Calu3 (cell line): Measurements from ENCODE around the gene SLC11A2. TPM values are rescaled to one million over a fixed set of nuclear protein-coding genes. Genes with fewer than 3 reads are reported as not detected.

Experiments
- BruUV-seq: library from RNA; stranded (reverse); fragments of 400-500 nt; replicated peaks from 2 replicates; lab custom pipeline; 2021; lab: Mats Ljungman, UMichigan
- CTCF ChIA-PET: fragments of 300-600 bp; sonication (Branson Sonifier 250); formaldehyde crosslinking; loops from one replicate; lab custom pipeline; 2022; ENCODE audit warnings: antibody characterized with exemption; lab: Charles Lee
- DNase-seq: peaks from one replicate; pipeline ENCODE4 v3.0.0; 2022
- H3K27ac Mint-ChIP-seq: one replicate; pipeline ENCODE4 v1.8.0; 2022; ENCODE audit warnings: mixed read lengths; ENCODE audit not compliant: unreplicated experiment
- H3K27me3 Mint-ChIP-seq: one replicate; pipeline ENCODE4 v1.8.0; 2022; ENCODE audit warnings: mixed read lengths; ENCODE audit not compliant: unreplicated experiment
- H3K36me3 Mint-ChIP-seq: one replicate; pipeline ENCODE4 v1.8.0; 2022; ENCODE audit warnings: mild to moderate bottlenecking, moderate library complexity, mixed read lengths; ENCODE audit not compliant: insufficient read depth, unreplicated experiment
- H3K4me1 Mint-ChIP-seq: one replicate; pipeline ENCODE4 v1.8.0; 2022; ENCODE audit warnings: mild to moderate bottlenecking, low read depth, mixed read lengths; ENCODE audit not compliant: unreplicated experiment
- H3K4me3 Mint-ChIP-seq: one replicate; pipeline ENCODE4 v1.8.0; 2022; ENCODE audit warnings: mild to moderate bottlenecking, low read depth, moderate library complexity, mixed read lengths; ENCODE audit not compliant: unreplicated experiment
- H3K9me3 Mint-ChIP-seq: one replicate; pipeline ENCODE4 v1.8.0; 2022; ENCODE audit warnings: low read depth, mixed read lengths; ENCODE audit not compliant: unreplicated experiment
- CTCF ChIP-seq: fragments of 200-600 bp; IDR thresholded peaks from one replicate; pipeline ENCODE4 v1.8.0; 2022; ENCODE audit warnings: antibody characterized with exemption; ENCODE audit not compliant: unreplicated experiment
- intact Hi-C: fragments of 100-400 bp; cut with micrococcal nuclease; formaldehyde crosslinking; loops from one replicate; pipeline ENCODE4 v1.10.0; 2022; ENCODE audit not compliant: unreplicated experiment
- total RNA-seq: library from RNA; stranded (reverse); gene quantifications from 2 replicates; pipeline ENCODE4 v1.2.3, GENCODE V29; 2022

SLC11A2 gene
- total RNA-seq, 1 experiment from 2014 or later = 51.3 TPM

- DNase-seq = no peak
- H3K4me3 Mint-ChIP-seq = no peak overlapping the region
- H3K36me3 Mint-ChIP-seq = peaks cover 26% of the 10 kb centered on the region
- CTCF ChIA-PET = no interaction called here
- intact Hi-C loops = no loop called here
- no TSS peak for BruUV-seq
- H3K9me3 Mint-ChIP-seq = no peaks in the 10 kb centered on the region
- no peaks in the 10 kb centered on the region for H3K4me1 Mint-ChIP-seq
- TF ChIP-seq CTCF = no peak
- H3K27me3 Mint-ChIP-seq = no peaks in the 10 kb centered on the region
- no peak overlapping the region for H3K27ac Mint-ChIP-seq
Measured at GRCh38 chr12:51067771-51068170, 41.6 kb upstream of the SLC11A2 start.

GRCh38 chr12:51067229-51067628 is 41.0 kb upstream of the SLC11A2 start:
- no peak for TF ChIP-seq CTCF
- no TSS peak for BruUV-seq
- Mint-ChIP-seq H3K36me3 (peaks cover 24% of the 10 kb centered on the region), H3K27me3 (no peaks in the 10 kb centered on the region), H3K27ac (no peak overlapping the region), H3K9me3 (no peaks in the 10 kb centered on the region), H3K4me3 (no peak overlapping the region), H3K4me1 (no peaks in the 10 kb centered on the region)
- no peak for DNase-seq
- CTCF ChIA-PET = no interaction called here
- intact Hi-C loops = no loop called here

- TF ChIP-seq CTCF = no peak
- peaks cover 13% of the 10 kb centered on the region for H3K36me3 Mint-ChIP-seq
- H3K27ac Mint-ChIP-seq = no peak overlapping the region
- H3K9me3 Mint-ChIP-seq = no peaks in the 10 kb centered on the region
- BruUV-seq = no TSS peak
- intact Hi-C loops = no loop called here
- no peak overlapping the region for H3K4me3 Mint-ChIP-seq
- DNase-seq = no peak
- no peaks in the 10 kb centered on the region for H3K27me3 Mint-ChIP-seq
- H3K4me1 Mint-ChIP-seq = no peaks in the 10 kb centered on the region
- CTCF ChIA-PET = no interaction called here
Measured at GRCh38 chr12:51065530-51065929, 39.3 kb upstream of the SLC11A2 start.

- no TSS peak for BruUV-seq
- DNase-seq = no peak
- Mint-ChIP-seq H3K4me3 (no peak overlapping the region), H3K27me3 (no peaks in the 10 kb centered on the region), H3K4me1 (no peaks in the 10 kb centered on the region), H3K27ac (no peak overlapping the region), H3K36me3 (peaks cover 14% of the 10 kb centered on the region), H3K9me3 (no peaks in the 10 kb centered on the region)
- CTCF ChIA-PET = no interaction called here
- intact Hi-C loops = no loop called here
- TF ChIP-seq CTCF = no peak
Measured at GRCh38 chr12:51062631-51063397, 36.6 kb upstream of the SLC11A2 start.
